Pancreas (tissue), 10 donors: ENCODE results near the gene CRYBB1. TPM values are rescaled to one million over a fixed set of nuclear protein-coding genes. Genes with fewer than 3 reads are reported as not detected.

Experiments
- ATAC-seq, 4 donors: fragments of 200-7000 bp; cut with Tn5 transposase; one replicate each; pipeline versions ENCODE4 v1.8.0 to v1.9.1; 2020; ENCODE audit warnings: mild to moderate bottlenecking in 4 of 4, moderate library complexity in 4 of 4
- DNase-seq, 6 donors: peaks; one replicate each; pipeline ENCODE4 v3.0.0-alpha.2; 2020
- FAIRE-seq: peaks from 2 replicates; lab custom pipeline; 2012; peaks lifted over from hg19 to GRCh38; lab: Jason Lieb, UNC
- H3K27ac ChIP-seq, 4 donors: fragments of 200-600 bp; sonication (generic); 1 replicate in 3 of 4; 2 replicates in 1 of 4; pipeline versions ENCODE4 v1.5.0 to v1.8.0; 2020
- H3K27me3 ChIP-seq, 4 donors: fragments of 200-600 bp; one replicate each; pipeline ENCODE4 v1.8.0; 2021
- H3K36me3 ChIP-seq, 3 donors: fragments of 200-600 bp; sonication (generic) in 1 of 3; one replicate each; pipeline versions ENCODE4 v1.5.0 to v1.8.0; 2020 to 2021
- H3K4me1 ChIP-seq, 3 donors: fragments of 200-600 bp; one replicate each; pipeline ENCODE4 v1.8.0; 2021
- H3K4me3 ChIP-seq, 4 donors: fragments of 200-600 bp; sonication (generic) in 2 of 4; one replicate each; pipeline versions ENCODE4 v1.5.0 to v1.8.0; 2020 to 2021
- H3K9me3 ChIP-seq, 4 donors: fragments of 200-600 bp; one replicate each; pipeline ENCODE4 v1.8.0; 2021
- WGBS, 2 donors: extraction: QIAGEN DNeasy Blood & Tissue Kit; methylation state at CpG; one replicate each; pipeline ENCODE4 v1.1.7; 2013; 5-methylcytosine and 5-hydroxymethylcytosine counted together
- intact Hi-C, 3 donors: fragments of 100-400 bp; cut with DNase I; formaldehyde crosslinking; loops; one replicate each; pipeline versions ENCODE4 v1.11.1 to v1.14.2; 2022
- polyA plus RNA-seq, 2 donors: library from polyadenylated mRNA; stranded (reverse); fragments of 200-250 nt; gene quantifications; one replicate each; pipeline ENCODE4 v1.2.3, GENCODE V29; 2013
- total RNA-seq, 6 donors: library from RNA; stranded (reverse); fragmentation: NEBNext Ultra II Directional in 4 of 6; extraction: Animal tissue kit (Norgen Biotek cat#: 25700) in 4 of 6; gene quantifications; one replicate each; pipeline versions ENCODE4 v1.2.1 to v1.2.4, GENCODE V29; 2021 to 2023
- TF ChIP-seq, protein P1 (sequence below), 4 donors: fragments of 200-600 bp; sonication (generic) in 3 of 4; IDR thresholded peaks; one replicate each; pipeline versions ENCODE4 v1.5.0 to v1.8.0; 2021; ENCODE audit warnings: antibody characterized with exemption in 4 of 4
- donor health status: healthy with polysubstance abuse.
- donor health status: DM: no; HTN: no; CAD: no; lungs with moderate emphysema.
- donor health status: DM: no; HTN: no; CAD: no.
- donor health status: control.
- donor health status: control.
- donor health status: Bipolar disorder and iron deficiency.
- donor health status: DM: yes; HTN: yes; CAD: no.
- donor health status: DM: no; HTN: no; CAD: no.
- donor health status: DM: no; HTN: no; CAD: no.
- donor health status: DM: yes; HTN: yes; CAD: no.

Gene CRYBB1
- total and polyA plus RNA-seq, 8 donors = 0.14 to 0.66 (median 0.34) TPM; not detected in 3

DNA sequence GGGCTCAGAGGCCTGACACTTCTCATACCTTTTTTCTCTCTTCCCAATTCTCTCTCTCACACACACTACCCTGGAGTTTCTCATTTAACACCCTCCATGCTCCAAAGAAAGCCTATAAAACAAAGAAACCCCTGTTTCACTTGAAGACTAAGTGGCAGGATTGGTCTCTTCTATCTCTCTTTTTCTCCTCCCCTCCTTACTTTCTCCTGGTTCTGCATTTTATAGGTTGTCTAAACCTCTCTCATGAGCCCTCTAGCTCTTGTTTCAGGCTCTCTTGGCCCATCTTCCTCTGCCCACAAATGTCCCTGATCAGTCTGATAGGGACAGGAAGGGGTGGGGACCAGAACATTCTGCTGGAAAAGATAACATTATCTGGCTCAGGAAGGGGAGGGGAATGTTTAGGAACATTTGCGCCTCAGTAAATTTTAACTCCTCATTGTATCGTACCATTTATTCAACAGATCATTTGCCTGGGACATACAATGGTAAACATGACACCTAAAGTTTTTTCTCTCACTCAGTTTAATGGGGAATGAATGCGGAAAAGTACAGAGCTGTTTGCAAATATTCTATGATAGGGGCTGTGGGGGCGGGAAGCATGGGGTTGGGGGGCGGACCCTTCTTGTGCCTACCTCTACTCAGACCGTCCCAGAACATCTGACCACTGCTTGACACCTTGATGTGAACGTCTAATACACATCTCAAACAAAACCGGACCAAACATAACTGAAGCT, 14.8 kb upstream of the CRYBB1 start:
- FAIRE-seq (no peak), ATAC-seq (no peak), DNase-seq (no peak)
- TF ChIP-seq, protein P1, sequence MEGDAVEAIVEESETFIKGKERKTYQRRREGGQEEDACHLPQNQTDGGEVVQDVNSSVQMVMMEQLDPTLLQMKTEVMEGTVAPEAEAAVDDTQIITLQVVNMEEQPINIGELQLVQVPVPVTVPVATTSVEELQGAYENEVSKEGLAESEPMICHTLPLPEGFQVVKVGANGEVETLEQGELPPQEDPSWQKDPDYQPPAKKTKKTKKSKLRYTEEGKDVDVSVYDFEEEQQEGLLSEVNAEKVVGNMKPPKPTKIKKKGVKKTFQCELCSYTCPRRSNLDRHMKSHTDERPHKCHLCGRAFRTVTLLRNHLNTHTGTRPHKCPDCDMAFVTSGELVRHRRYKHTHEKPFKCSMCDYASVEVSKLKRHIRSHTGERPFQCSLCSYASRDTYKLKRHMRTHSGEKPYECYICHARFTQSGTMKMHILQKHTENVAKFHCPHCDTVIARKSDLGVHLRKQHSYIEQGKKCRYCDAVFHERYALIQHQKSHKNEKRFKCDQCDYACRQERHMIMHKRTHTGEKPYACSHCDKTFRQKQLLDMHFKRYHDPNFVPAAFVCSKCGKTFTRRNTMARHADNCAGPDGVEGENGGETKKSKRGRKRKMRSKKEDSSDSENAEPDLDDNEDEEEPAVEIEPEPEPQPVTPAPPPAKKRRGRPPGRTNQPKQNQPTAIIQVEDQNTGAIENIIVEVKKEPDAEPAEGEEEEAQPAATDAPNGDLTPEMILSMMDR (IDR thresholded peaks at IDR 0.05) = no peak
- intact Hi-C loops = no loop called here
- H3K36me3 ChIP-seq = no peaks in the 10 kb centered on the region
- H3K9me3 ChIP-seq = no peaks in the 10 kb centered on the region
- H3K27ac ChIP-seq = no peak overlapping the region
- WGBS, 2 donors = 49 to 52% methylated on average over 8 of the region's 8 CpGs
- no peaks in the 10 kb centered on the region for H3K27me3 ChIP-seq
- H3K4me1 ChIP-seq = no peaks in the 10 kb centered on the region
- H3K4me3 ChIP-seq = no peak overlapping the region

DNA sequence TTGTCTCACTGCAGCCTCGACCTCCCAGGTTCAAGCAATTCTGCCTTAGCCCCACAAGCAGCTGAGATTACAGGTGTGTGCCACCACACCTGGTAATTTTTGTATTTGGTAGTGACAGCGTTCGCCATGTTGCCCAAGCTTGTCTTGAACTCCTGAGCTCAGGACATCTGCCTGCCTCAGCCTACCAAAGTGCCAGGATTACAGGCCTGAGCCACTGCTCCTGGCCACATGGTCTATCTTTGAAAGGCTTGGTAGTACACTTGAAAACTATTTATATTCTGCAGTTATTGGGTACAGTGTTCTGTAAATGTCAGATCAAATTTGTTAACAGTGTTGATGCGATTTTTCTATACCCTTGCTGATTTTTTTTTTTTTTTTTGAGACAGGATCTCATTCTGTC, 13.5 kb upstream of the CRYBB1 start:
- Histone ChIP-seq H3K36me3 (no peaks in the 10 kb centered on the region), H3K4me1 (no peaks in the 10 kb centered on the region), H3K27me3 (no peaks in the 10 kb centered on the region), H3K27ac (no peak overlapping the region), H3K9me3 (no peaks in the 10 kb centered on the region), H3K4me3 (no peak overlapping the region)
- FAIRE-seq = no peak
- intact Hi-C loops = no loop called here
- no peak for DNase-seq
- no peak for ATAC-seq
- TF ChIP-seq, protein P1 (IDR thresholded peaks at IDR 0.05) = no peak
- WGBS, 2 donors = 89 to 95% methylated on average over 4 of the region's 4 CpGs

DNA sequence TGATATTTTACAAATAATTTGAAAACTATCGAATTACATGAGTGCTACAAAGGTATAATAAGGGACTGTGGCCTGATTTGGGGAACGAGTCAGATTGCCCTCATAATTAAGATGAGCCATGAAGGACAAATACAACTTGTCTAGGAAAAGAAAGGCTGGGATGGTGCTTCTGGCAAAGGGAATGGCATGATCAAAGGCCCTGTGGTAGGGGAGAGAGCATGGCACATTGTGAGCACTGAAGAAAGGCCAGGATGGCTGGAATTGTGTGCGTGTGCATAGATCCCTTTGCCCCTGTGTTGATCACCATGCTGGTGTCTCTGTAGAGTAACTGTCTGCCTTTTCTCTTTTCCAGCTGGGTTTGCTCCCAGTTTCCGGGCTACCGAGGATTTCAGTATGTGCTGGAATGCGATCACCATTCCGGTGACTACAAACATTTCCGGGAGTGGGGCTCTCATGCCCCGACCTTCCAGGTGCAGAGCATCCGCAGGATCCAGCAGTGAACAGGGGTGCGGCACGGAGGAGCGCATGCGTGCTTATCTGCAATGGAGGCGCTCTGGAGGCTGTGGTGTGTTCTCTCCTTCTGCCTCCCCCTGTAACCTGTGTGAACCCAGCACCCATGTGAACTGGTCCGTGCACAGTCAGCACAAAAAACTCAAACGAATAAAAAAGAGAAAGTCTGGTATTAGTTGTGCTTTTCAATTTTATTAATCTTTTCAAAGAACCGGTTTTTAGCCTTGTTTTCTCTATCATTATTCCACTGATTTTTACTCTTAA, 12.3 kb upstream of the CRYBB1 start:
- Histone ChIP-seq H3K9me3 (no peaks in the 10 kb centered on the region), H3K27ac (no peak overlapping the region), H3K4me1 (no peaks in the 10 kb centered on the region), H3K36me3 (no peaks in the 10 kb centered on the region), H3K27me3 (no peaks in the 10 kb centered on the region), H3K4me3 (no peak overlapping the region)
- intact Hi-C loops = no loop called here
- FAIRE-seq (no peak), DNase-seq (no peak), ATAC-seq (no peak)
- WGBS, 2 donors = 85 to 86% methylated on average over 18 of the region's 18 CpGs
- TF ChIP-seq, protein P1 (IDR thresholded peaks at IDR 0.05) = no peak

DNA sequence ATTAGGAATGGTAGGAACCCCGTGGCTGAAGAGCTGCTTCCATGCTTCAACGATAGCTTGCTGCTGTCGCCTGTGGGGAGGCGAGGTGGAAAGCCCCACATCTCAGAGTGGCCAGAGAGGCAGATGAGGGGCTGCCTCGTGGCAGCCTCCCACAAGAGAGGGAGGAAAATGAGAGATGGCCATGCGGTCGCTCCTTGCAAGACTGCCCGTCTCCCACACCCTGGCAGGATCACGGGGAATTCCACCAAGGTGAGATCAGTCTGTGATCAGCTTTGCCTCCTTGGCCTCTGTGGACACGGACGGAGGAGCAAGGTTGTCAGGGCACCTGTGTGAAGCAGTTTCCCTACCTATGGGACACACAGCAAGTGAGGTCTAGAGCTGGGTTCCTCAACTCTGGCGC, 7.0 kb upstream of the CRYBB1 start:
- 77 to 81% methylated on average over 12 of the region's 12 CpGs for WGBS, 2 donors
- Histone ChIP-seq H3K27me3 (no peaks in the 10 kb centered on the region), H3K4me3 (no peak overlapping the region), H3K9me3 (no peaks in the 10 kb centered on the region), H3K4me1 (no peaks in the 10 kb centered on the region), H3K27ac (no peak overlapping the region), H3K36me3 (no peaks in the 10 kb centered on the region)
- FAIRE-seq (no peak), ATAC-seq (no peak), DNase-seq (no peak)
- TF ChIP-seq, protein P1 (IDR thresholded peaks at IDR 0.05) = no peak
- intact Hi-C loops = no loop called here

DNA sequence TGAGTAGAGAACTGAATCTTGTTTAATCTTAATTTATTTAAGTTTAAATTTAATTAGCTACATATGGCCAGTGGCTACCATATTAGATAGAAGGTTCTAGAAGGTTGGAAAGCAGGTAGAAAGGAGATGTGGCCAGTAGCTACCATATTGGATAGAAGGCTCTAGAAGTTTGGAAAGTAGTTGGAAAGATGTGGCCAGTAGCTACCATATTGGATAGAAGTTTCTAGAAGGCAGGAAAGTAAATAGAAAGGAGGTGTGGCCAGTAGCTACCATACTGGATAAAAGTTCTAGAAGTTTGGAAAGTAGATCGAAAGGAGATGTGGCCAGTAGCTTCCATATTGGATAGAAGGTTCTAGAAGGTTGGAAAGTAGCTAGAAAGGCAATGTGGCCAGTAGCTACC, 6.2 kb upstream of the CRYBB1 start:
- H3K27ac ChIP-seq = no peak overlapping the region
- TF ChIP-seq, protein P1 (IDR thresholded peaks at IDR 0.05) = no peak
- no peak for DNase-seq
- no peak overlapping the region for H3K4me3 ChIP-seq
- no peaks in the 10 kb centered on the region for H3K4me1 ChIP-seq
- no peak for FAIRE-seq
- ATAC-seq = no peak
- WGBS, 2 donors = 84 to 91% methylated on average over 1 of the region's 1 CpG
- H3K9me3 ChIP-seq = no peaks in the 10 kb centered on the region
- H3K27me3 ChIP-seq = no peaks in the 10 kb centered on the region
- intact Hi-C loops = no loop called here
- H3K36me3 ChIP-seq = no peaks in the 10 kb centered on the region
